IPS DF 19.7 (cell line): ENCODE measurements around the gene MYADML2.

ENCODE experiments used
- DNase-seq: peaks from one replicate; pipeline ENCODE4 v3.0.0-alpha.2; 2013; ENCODE audit warnings: low read depth, low spot score

The MYADML2 gene

GRCh38 chr17:81940538-81941483 lies 6.2 kb downstream of the MYADML2 start:
- no peak for DNase-seq

GRCh38 chr17:81939881-81940385 lies 7.1 kb downstream of the MYADML2 start:
- no peak for DNase-seq

GRCh38 chr17:81939218-81939617 lies 7.8 kb downstream of the MYADML2 start:
- no peak for DNase-seq

GRCh38 chr17:81935709-81936084 lies 11.3 kb downstream of the MYADML2 start:
- no peak for DNase-seq

DNA sequence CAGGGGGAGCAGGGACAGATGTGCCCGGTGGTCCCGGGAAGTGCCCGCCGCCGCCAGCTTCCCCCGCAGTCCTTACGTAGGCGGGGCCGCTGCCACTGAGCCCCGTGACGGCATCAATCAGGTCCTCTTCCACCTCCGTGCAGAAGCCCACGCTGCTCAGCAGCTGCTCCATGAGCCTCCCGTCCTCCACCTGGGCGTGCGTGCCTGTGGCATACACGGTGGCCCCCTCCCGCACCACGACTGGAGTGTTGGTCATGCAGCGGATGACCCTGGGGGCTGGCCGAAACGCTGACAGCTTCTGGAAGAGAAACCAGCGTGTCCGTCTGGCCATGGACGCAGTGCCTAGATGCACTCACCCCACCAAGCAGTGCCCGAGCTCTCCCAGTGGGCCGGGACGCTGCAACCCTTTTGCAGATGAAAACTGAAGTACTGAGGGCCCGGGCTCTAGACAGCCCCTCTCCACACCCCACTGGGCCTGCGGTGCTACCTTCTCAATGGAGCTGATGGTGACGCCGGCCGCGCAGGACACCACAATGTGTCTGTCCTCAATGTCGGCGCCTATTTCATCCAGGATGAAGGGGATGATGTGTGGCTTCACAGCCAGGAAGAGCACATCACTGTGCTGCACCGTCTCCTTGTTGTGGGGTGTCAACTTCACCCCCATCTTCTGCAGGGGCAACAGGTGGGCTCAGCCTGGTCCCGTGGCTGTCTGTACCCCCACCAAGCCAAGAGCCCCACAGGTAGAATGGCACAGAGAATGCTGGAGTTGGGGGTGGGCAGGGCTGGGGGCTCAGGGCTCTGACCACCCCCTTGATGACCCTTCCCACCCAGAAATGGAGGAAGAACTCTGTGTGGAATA lies 12.0 kb downstream of the MYADML2 start:
- DNase-seq, result no peak

GRCh38 chr17:81934098-81934757 lies 12.8 kb downstream of the MYADML2 start:
- DNase-seq, result no peak

DNA sequence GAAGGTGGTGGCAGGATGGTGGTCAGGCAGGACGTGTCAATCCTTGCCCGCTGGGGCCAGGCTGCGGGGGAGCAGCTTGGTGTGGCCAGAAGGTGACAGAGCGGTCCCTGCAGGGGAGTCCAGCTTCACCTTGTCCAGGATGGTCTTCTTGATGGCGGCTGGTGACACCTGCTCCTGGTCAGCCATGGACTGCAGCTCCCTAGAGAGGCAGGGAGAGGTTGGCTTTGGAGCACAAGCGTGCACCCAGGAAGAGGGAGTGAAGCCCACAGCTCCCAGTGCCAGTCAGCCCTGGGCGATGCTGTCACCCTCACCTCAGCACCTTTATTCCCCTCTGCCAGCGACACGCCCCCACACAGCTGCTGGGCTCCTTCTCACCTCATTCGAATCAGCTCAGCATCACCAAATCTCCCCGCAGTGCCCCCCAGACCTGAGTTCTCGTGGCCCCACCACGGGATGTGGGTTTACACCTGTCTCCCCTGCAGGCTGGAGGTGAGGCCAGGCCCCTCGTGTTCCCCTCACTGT lies 13.8 kb downstream of the MYADML2 start:
- no peak for DNase-seq

GRCh38 chr17:81932333-81932983 lies 14.6 kb downstream of the MYADML2 start:
- no peak for DNase-seq

DNA sequence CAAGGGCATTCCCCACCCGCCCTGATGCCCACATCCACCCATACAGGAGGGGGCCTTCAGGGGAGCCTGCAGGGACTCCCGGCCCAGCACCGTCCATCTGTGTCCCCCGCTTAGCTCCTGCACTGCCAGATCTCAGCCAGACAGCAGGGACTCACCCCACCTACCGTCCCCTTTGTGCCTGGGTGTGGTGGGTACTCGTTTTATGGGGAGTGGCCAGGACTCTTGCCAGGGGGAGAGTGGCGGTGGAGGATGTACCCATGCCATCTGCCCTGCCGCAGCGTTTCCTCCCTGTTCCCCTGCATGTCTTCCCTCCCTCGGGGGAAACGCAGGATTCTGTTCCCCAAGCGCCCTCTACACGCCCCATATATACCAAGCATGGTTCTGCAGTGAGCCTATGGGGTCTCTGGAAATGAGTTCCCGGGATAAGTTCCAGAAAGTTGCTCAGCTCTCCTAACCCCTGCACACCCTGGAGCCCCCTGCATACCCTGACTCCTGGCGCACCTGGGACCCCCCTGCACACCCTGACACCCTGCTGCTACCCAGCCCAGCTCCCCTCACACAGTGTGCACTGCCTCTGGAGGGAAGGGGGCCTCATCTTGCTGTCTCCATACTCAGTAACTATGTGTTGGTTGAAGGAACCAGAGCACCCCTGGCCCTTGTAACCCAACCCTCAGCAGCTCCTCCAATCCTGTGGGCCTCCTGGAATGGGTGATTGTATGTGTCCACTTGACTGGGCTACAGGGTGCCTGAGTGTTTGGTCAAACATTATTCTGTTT lies 15.3 kb downstream of the MYADML2 start:
- DNase-seq, result no peak

DNA sequence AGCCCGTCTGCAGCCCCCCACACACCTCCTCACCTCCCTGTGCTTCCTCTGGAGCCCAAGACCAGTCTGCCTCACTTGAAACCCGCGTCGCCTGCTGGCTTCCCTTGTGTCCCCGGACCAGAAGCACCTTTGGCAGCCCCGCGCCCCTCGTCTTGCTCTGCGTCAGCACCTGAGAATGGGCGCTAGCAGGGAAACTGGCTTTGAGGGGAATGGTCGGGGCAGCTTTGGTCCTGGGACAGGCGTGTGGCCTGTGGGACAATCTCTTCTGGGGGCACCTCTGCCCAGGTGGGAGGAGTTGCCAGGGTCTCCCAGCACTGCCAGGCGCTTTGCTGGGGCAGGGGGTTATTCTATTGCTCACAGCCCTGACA lies 15.9 kb downstream of the MYADML2 start:
- no peak for DNase-seq

DNA sequence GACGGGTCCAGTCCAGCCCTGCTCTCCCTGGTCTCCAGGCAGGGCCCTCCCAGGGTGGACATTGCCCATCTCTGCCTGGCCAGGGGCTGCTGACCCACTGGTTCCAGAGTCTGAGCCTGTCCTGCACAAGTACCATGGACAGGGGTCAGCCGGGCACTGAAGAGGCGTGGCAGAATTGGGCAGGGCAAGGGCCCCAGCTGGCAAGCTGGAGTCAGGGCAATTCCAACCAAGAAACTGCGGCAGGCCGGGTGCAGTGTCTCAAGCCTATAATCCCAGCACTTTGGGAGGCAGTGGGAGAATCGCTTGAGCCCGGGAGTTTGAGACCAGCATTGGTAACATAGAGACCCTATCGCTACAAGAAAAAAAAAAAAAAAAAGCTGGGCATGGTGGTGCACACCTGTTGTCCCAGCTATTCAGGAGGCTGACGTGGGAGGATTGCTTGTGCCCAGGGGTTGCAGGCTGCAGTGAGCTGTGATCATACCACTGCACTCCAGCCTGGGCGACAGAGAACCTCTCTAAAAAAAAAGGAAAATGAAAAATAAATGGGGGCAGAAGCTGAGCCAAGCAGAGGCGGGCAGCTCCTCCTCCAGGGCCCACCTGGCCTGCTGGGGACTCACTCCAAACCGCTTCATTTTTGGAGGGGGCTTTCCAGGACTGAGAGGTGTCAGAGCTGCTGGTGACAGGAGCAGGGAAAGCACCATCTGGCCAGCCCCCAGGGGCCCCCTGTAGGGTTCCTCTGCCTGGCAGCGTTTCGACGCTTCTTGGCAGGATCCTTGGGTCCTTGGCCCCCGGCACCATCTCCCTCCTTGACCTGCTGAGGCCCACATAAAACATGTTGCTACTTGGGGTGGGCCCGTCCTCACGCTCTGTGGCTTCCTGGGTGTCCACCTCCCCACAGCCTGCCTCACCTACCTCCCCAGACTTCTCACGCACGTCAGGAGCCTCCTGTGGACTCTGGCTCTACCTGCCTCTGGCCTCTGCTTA lies 16.6 kb downstream of the MYADML2 start:
- no peak for DNase-seq

GRCh38 chr17:81929253-81930141 lies 17.5 kb downstream of the MYADML2 start:
- no peak for DNase-seq

- DNase-seq, result no peak
Measured at GRCh38 chr17:81928544-81929252, 18.3 kb downstream of the MYADML2 start.

DNA sequence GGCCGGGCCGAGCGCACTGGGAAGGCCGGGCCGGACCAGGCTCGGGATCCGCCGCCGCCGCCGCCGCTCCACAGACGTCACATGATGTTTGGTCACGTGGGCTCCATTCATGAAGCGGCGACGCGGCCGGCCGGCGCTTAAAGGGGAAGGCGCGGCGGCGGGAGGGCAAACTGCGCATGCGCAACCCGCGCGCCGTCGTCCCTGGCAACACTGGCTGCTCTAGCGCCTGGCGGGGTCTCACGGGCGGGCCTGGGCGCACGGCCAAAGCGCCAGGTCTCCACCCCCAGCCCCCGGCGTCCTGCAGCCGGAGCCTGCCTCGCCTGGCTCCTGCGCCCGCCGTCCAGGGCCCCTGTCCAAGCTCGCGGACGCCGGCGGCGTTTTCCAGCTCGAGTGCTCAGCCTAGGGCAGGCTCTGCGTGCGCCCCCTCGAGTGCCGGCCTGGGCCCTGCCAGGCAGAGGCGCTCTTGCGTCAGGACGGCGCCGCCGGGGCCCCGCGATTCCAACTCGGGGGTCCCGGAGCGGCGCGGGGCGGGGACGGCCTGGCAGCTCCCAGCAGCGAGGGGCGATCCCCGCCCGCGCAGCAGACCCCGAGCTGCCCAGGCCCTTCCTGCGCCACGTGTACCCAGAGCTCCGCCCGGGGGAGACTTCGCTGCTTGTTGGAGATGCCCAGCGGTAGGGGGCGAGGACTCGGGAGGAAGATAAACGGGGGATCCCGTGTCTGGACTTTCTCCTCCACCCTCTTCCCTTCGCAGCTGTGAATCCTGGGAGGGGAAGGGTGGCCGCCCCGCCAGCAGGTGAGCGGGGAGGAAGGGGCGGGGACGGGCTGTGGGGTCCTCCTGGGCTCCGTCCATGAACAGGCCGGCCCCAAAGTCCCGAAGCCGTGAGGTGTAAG lies 19.1 kb downstream of the MYADML2 start, which contains the start of gene MAFG:
Gene MAFG (minus strand): TSS at position 83 of the 891 bp plus-strand sequence. CDS start 4,550 bp downstream, outside the sequence.
- no peak for DNase-seq

DNA sequence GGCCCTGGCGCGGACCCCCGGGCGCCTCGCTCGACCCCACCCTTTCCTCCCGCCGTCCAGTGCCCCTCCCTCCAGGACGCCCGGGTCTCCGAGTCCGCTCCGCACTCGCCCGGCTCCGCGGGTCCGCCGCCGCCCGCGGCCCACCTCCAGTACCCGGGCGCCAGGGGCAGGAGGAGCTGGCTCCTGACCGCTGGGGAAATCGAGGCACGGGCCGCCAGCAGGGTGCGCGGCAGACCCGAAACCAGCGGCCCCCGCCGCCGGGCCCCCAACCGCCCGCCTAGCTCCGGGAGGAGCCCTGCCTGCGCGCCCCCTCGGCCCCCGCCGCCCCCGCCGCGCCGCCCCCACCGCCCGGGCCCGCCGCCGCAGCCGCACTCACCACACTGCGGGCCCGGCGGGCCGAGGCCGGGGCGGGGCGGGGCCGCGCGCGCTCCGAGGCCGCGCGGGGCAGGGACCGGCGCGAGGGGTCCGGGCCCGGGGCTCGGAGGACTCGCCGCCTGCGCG lies 19.8 kb downstream of the MYADML2 start:
- no peak for DNase-seq
